Ovary (tissue), 3 donors: ENCODE results near the gene HOPX.

Experiments used
- CTCF ChIP-seq, 3 donors: fragments of 450-650 bp in 2 of 3; fragments of 200-600 bp in 1 of 3; IDR thresholded peaks; one replicate each; pipeline versions ENCODE4 v1.5.1 to v1.8.0; 2016 to 2022; ENCODE audit warnings: antibody characterized with exemption in 3 of 3, mild to moderate bottlenecking in 1 of 3
- EP300 ChIP-seq: sonication (generic); formaldehyde crosslinking; IDR thresholded peaks from one replicate; pipeline ENCODE4 v1.6.1; 2017; ENCODE audit warnings: antibody characterized with exemption
- donor health status: DM: no; HTN: no; CAD: no.

- TF ChIP-seq CTCF (IDR thresholded peaks at IDR 0.05) (no peak), EP300 (no peak)
These were observed 18.5 kb upstream of the HOPX start for GRCh38 chr4:56699537-56700105.
